Panc1 (cell line): ENCODE results near the gene ESRRA. TPM values are rescaled to one million over a fixed set of nuclear protein-coding genes. Genes with fewer than 3 reads are reported as not detected.

Experiments
- ATAC-seq: fragments of 200-7000 bp; cut with Tn5 transposase; 2 replicates; pipeline ENCODE4 v1.9.1; 2020; ENCODE audit warnings: mild to moderate bottlenecking, moderate library complexity
- BruUV-seq: library from RNA; stranded (reverse); fragments of 400-500 nt; replicated peaks from 2 replicates; lab custom pipeline; 2021; lab: Mats Ljungman, UMichigan
- CTCF ChIA-PET: fragments of 300-600 bp; sonication (Branson Sonifier 250); formaldehyde crosslinking; loops from one replicate; lab custom pipeline; 2022; ENCODE audit warnings: antibody characterized with exemption; lab: Charles Lee
- POLR2A ChIA-PET: fragments of 300-600 bp; sonication (Branson Sonifier 250); formaldehyde crosslinking; loops from one replicate; lab custom pipeline; 2022; ENCODE audit warnings: antibody characterized with exemption; lab: Charles Lee
- DNase-seq: peaks from one replicate; pipeline ENCODE4 v3.0.0-alpha.2; 2010; ENCODE audit warnings: low read depth, low spot score
- H3K27ac ChIP-seq: 2 replicates; pipeline ENCODE4 v1.5.1; 2011; ENCODE audit warnings: mild to moderate bottlenecking, low read length, inconsistent platforms
- H3K27me3 ChIP-seq: fragments of 200-500 bp; sonication (Bioruptor generic); 2 replicates; pipeline ENCODE4 v1.6.0; 2014; ENCODE audit warnings: low read length, inconsistent platforms; ENCODE audit not compliant: control insufficient read depth, insufficient read depth
- H3K36me3 ChIP-seq: fragments of 200-500 bp; sonication (Bioruptor generic); 2 replicates; pipeline ENCODE4 v1.5.1; 2014; ENCODE audit warnings: inconsistent platforms, mild to moderate bottlenecking, low read length, moderate library complexity; ENCODE audit not compliant: control insufficient read depth, insufficient read depth
- H3K4me1 ChIP-seq: 2 replicates; pipeline ENCODE4 v1.5.1; 2011; ENCODE audit warnings: inconsistent platforms, mild to moderate bottlenecking, low read length, moderate library complexity; ENCODE audit not compliant: control insufficient read depth, insufficient read depth
- H3K4me3 ChIP-seq, 2 experiments: 2 replicates each; pipeline ENCODE4 v1.5.1; 2011 to 2012; ENCODE audit warnings: low read depth in 2 of 2, low read length in 2 of 2, mild to moderate bottlenecking in 2 of 2, inconsistent platforms in 1 of 2, moderate library complexity in 1 of 2
- H3K9me3 ChIP-seq: fragments of 200-500 bp; sonication (Bioruptor generic); 2 replicates; pipeline ENCODE4 v1.5.1; 2014; ENCODE audit warnings: low read depth, mild to moderate bottlenecking, inconsistent platforms, low read length, moderate library complexity; ENCODE audit not compliant: control insufficient read depth, insufficient read depth
- CTCF ChIP-seq: fragments of 450-650 bp; IDR thresholded peaks from 2 replicates; pipeline ENCODE4 v1.5.1; 2017; ENCODE audit warnings: mild to moderate bottlenecking
- POLR2AphosphoS5 ChIP-seq: IDR thresholded peaks from 2 replicates; pipeline ENCODE4 v1.6.1; 2012; ENCODE audit warnings: mild to moderate bottlenecking, low read depth, low read length, moderate library complexity
- REST ChIP-seq, 2 experiments: IDR thresholded peaks; 2 replicates each; pipeline ENCODE4 v1.6.1; 2011 to 2012; ENCODE audit warnings: low read depth in 2 of 2, control low read depth in 1 of 2, low read length in 1 of 2, mild to moderate bottlenecking in 1 of 2, moderate library complexity in 1 of 2; ENCODE audit not compliant: insufficient read depth in 1 of 2
- SIN3A ChIP-seq: IDR thresholded peaks from 2 replicates; pipeline ENCODE4 v1.6.1; 2012; ENCODE audit warnings: low read depth, mild to moderate bottlenecking, low read length, moderate library complexity, borderline replicate concordance; ENCODE audit not compliant: insufficient read depth
- TCF7L2 ChIP-seq: IDR thresholded peaks from 2 replicates; pipeline ENCODE4 v1.6.1; 2011; ENCODE audit warnings: mild to moderate bottlenecking, low read depth, low read length, inconsistent platforms
- in situ Hi-C: cut with HindIII; loops from 2 replicates; pipeline ENCODE4 v1.10.0; 2016; ENCODE audit warnings: low sequenced_read_pairs, low pct_unique_long_range_greater_than_20kb
- intact Hi-C: fragments of 100-400 bp; cut with micrococcal nuclease; formaldehyde crosslinking; loops from one replicate; pipeline ENCODE4 v1.10.0; 2022; ENCODE audit not compliant: unreplicated experiment
- total RNA-seq: library from RNA; stranded (reverse); gene quantifications from one replicate; pipeline ENCODE4 v1.2.1, GENCODE V29; 2021; ENCODE audit not compliant: unreplicated experiment

Gene ESRRA
- total RNA-seq, 1 experiment from 2014 or later, result 81.6 TPM

GRCh38 chr11:64331569-64332371, 26.4 kb downstream of the ESRRA start:
- Histone ChIP-seq H3K4me3 (peak overlapping the region in 1 of 2 experiments; percentile 28; a peak in 2 of 4 replicates), H3K36me3 (no peaks in the 10 kb centered on the region), H3K9me3 (no peaks in the 10 kb centered on the region), H3K27me3 (no peaks in the 10 kb centered on the region), H3K27ac (peak overlapping the region; percentile 61), H3K4me1 (peaks cover 26% of the 10 kb centered on the region)
- peak; percentile 80 for DNase-seq
- no peak for TF ChIP-seq REST (IDR thresholded peaks at IDR 0.05; ENCODE audit: insufficient read depth in 1 of 2, low read depth in 2 of 2, low read length in 1 of 2)
- no peak for TF ChIP-seq SIN3A
- no peak; the same call in 1 of the 2 replicates for TF ChIP-seq TCF7L2
- no peak for TF ChIP-seq POLR2AphosphoS5
- TF ChIP-seq CTCF, result no peak; the same call in 1 of the 2 replicates
- ChIA-PET CTCF (interaction anchor here (0.6 to 1.9 kb wide), 9 partner anchors 9 to 152 kb away, joined by 3 to 16 read pairs (median 4); partner anchors contain the start of genes PRDX5 and TRMT112), POLR2A (interaction anchor here (0.5 to 1.8 kb wide), 6 partner anchors 9 to 147 kb away, joined by 3 to 12 read pairs (median 3); partner anchors contain the start of genes PRDX5 and TRMT112)
- in situ Hi-C loops (no loop called here), intact Hi-C loops (no loop called here)
- no TSS peak for BruUV-seq
- ATAC-seq, result peak; percentile 86

- H3K36me3 ChIP-seq, result no peaks in the 10 kb centered on the region
- H3K9me3 ChIP-seq, result no peaks in the 10 kb centered on the region
- no peaks in the 10 kb centered on the region for H3K27me3 ChIP-seq
- in situ Hi-C loops, result no loop called here
- ChIA-PET CTCF (interaction anchor here (0.9 kb wide), 1 partner anchor 16 kb away, joined by 4 read pairs; the partner anchor contains the start of gene PRDX5), POLR2A (no interaction called here)
- intact Hi-C loops, result no loop called here
- H3K4me1 ChIP-seq, result peaks cover 26% of the 10 kb centered on the region
- TF ChIP-seq POLR2AphosphoS5, result no peak
- no peak for TF ChIP-seq SIN3A
- no peak for TF ChIP-seq TCF7L2
- no peak for TF ChIP-seq REST (IDR thresholded peaks at IDR 0.05; ENCODE audit: insufficient read depth in 1 of 2, low read depth in 2 of 2, low read length in 1 of 2)
- no peak for TF ChIP-seq CTCF
- no peak overlapping the region for H3K4me3 ChIP-seq
- no TSS peak for BruUV-seq
- ATAC-seq (no peak), DNase-seq (no peak)
- no peak overlapping the region for H3K27ac ChIP-seq
These were observed 28.2 kb downstream of the ESRRA start for GRCh38 chr11:64333556-64333955.
